KMS-11 (cell line): ENCODE measurements around the gene CTTNBP2.

Experiments
- H2AFZ ChIP-seq: fragments of 200-600 bp; sonication (generic); 2 replicates; pipeline ENCODE4 v1.6.1; 2016; ENCODE audit warnings: antibody characterized with exemption, mixed run types, low read depth
- H3K27ac ChIP-seq: fragments of 200-600 bp; sonication (generic); 2 replicates; pipeline ENCODE4 v1.6.1; 2016; ENCODE audit warnings: mild to moderate bottlenecking, mixed run types
- H3K27me3 ChIP-seq: fragments of 200-600 bp; sonication (generic); 2 replicates; pipeline ENCODE4 v1.6.1; 2017; ENCODE audit warnings: mild to moderate bottlenecking, low read depth, mixed run types, moderate library complexity; ENCODE audit not compliant: insufficient read depth
- H3K36me3 ChIP-seq: fragments of 200-600 bp; sonication (generic); 2 replicates; pipeline ENCODE4 v1.6.1; 2017; ENCODE audit warnings: mild to moderate bottlenecking, mixed run types; ENCODE audit not compliant: insufficient read depth
- H3K4me1 ChIP-seq: fragments of 200-600 bp; sonication (generic); 2 replicates; pipeline ENCODE4 v1.6.1; 2016; ENCODE audit warnings: mild to moderate bottlenecking, low read depth, mixed run types; ENCODE audit not compliant: poor library complexity, severe bottlenecking
- H3K4me2 ChIP-seq: fragments of 200-600 bp; sonication (generic); 2 replicates; pipeline ENCODE4 v1.7.0; 2016; ENCODE audit warnings: mild to moderate bottlenecking, mixed run types
- H3K4me3 ChIP-seq: fragments of 200-600 bp; sonication (generic); IDR thresholded peaks from 2 replicates; pipeline ENCODE4 v1.6.1; 2017; ENCODE audit warnings: low read depth, low read length, mixed read lengths; ENCODE audit not compliant: insufficient read depth
- H3K79me2 ChIP-seq: fragments of 200-600 bp; sonication (generic); 2 replicates; pipeline ENCODE4 v1.6.1; 2016; ENCODE audit warnings: low read depth, mixed run types; ENCODE audit not compliant: insufficient read depth
- H3K9ac ChIP-seq: fragments of 200-600 bp; sonication (generic); 2 replicates; pipeline ENCODE4 v1.6.1; 2016; ENCODE audit warnings: mild to moderate bottlenecking, mixed run types
- H4K20me1 ChIP-seq: fragments of 200-600 bp; sonication (generic); 2 replicates; pipeline ENCODE4 v1.6.1; 2016; ENCODE audit warnings: mild to moderate bottlenecking, mixed run types; ENCODE audit not compliant: insufficient read depth
- TF ChIP-seq, protein P1 (sequence below): fragments of 200-600 bp; sonication (generic); conservative IDR thresholded peaks from 2 replicates; pipeline ENCODE4 v1.6.1; 2017; ENCODE audit warnings: low read depth, mild to moderate bottlenecking, antibody characterized with exemption, low read length, moderate library complexity, mixed read lengths

CTTNBP2 gene

GRCh38 chr7:117791877-117792780 lies 81.1 kb downstream of the CTTNBP2 start:
- H3K9ac ChIP-seq = no peak overlapping the region; the same call in 1 of the 2 replicates
- no peaks in the 10 kb centered on the region for H3K36me3 ChIP-seq
- no peak overlapping the region for H3K4me2 ChIP-seq
- H4K20me1 ChIP-seq = no peaks in the 10 kb centered on the region
- TF ChIP-seq, protein P1, sequence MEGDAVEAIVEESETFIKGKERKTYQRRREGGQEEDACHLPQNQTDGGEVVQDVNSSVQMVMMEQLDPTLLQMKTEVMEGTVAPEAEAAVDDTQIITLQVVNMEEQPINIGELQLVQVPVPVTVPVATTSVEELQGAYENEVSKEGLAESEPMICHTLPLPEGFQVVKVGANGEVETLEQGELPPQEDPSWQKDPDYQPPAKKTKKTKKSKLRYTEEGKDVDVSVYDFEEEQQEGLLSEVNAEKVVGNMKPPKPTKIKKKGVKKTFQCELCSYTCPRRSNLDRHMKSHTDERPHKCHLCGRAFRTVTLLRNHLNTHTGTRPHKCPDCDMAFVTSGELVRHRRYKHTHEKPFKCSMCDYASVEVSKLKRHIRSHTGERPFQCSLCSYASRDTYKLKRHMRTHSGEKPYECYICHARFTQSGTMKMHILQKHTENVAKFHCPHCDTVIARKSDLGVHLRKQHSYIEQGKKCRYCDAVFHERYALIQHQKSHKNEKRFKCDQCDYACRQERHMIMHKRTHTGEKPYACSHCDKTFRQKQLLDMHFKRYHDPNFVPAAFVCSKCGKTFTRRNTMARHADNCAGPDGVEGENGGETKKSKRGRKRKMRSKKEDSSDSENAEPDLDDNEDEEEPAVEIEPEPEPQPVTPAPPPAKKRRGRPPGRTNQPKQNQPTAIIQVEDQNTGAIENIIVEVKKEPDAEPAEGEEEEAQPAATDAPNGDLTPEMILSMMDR = no peak
- no peaks in the 10 kb centered on the region for H3K27me3 ChIP-seq
- no peaks in the 10 kb centered on the region for H3K79me2 ChIP-seq
- H3K4me1 ChIP-seq = no peaks in the 10 kb centered on the region
- no peak overlapping the region for H3K4me3 ChIP-seq
- no peak overlapping the region for H3K27ac ChIP-seq
- no peak overlapping the region for H2AFZ ChIP-seq

- Histone ChIP-seq H3K27me3 (no peaks in the 10 kb centered on the region), H3K79me2 (no peaks in the 10 kb centered on the region), H3K36me3 (no peaks in the 10 kb centered on the region), H3K4me2 (no peak overlapping the region), H4K20me1 (no peaks in the 10 kb centered on the region), H3K9ac (no peak overlapping the region), H3K27ac (no peak overlapping the region), H3K4me3 (no peak overlapping the region), H3K4me1 (no peaks in the 10 kb centered on the region), H2AFZ (no peak overlapping the region)
- TF ChIP-seq, protein P1 = no peak
Measured at GRCh38 chr7:117790731-117791130, 82.5 kb downstream of the CTTNBP2 start.

GRCh38 chr7:117790251-117790650 lies 83.0 kb downstream of the CTTNBP2 start:
- Histone ChIP-seq H3K4me2 (no peak overlapping the region), H3K27me3 (no peaks in the 10 kb centered on the region), H3K27ac (no peak overlapping the region), H4K20me1 (no peaks in the 10 kb centered on the region), H3K9ac (no peak overlapping the region), H3K4me1 (no peaks in the 10 kb centered on the region), H2AFZ (no peak overlapping the region), H3K36me3 (no peaks in the 10 kb centered on the region), H3K4me3 (no peak overlapping the region), H3K79me2 (no peaks in the 10 kb centered on the region)
- TF ChIP-seq, protein P1 = no peak

GRCh38 chr7:117785431-117785830 lies 87.8 kb downstream of the CTTNBP2 start:
- Histone ChIP-seq H3K27me3 (no peaks in the 10 kb centered on the region), H3K4me3 (no peak overlapping the region), H3K36me3 (no peaks in the 10 kb centered on the region), H4K20me1 (no peaks in the 10 kb centered on the region), H2AFZ (no peak overlapping the region), H3K4me1 (peaks cover 16% of the 10 kb centered on the region), H3K27ac (no peak overlapping the region), H3K9ac (no peak overlapping the region), H3K79me2 (no peaks in the 10 kb centered on the region), H3K4me2 (no peak overlapping the region)
- TF ChIP-seq, protein P1 = no peak
